Keratinocyte (primary cell): ENCODE results near the gene MED23. TPM values are rescaled to one million over a fixed set of nuclear protein-coding genes. Genes with fewer than 3 reads are reported as not detected.

Source experiments
- DNase-seq: peaks from one replicate; pipeline ENCODE4 v3.0.0-alpha.2; 2011; ENCODE audit warnings: low read depth, missing footprints, low spot score
- FAIRE-seq: peaks from 2 replicates; lab custom pipeline; 2011; peaks lifted over from hg19 to GRCh38; lab: Jason Lieb, UNC
- H2AFZ ChIP-seq: 2 replicates; pipeline ENCODE4 v1.6.0; 2012; ENCODE audit warnings: low read length, control low read depth, inconsistent platforms; ENCODE audit not compliant: control insufficient read depth
- H3K27ac ChIP-seq: 2 replicates; pipeline ENCODE4 v1.5.1; 2011; ENCODE audit warnings: low read length; ENCODE audit not compliant: control insufficient read depth, insufficient read depth
- H3K27me3 ChIP-seq: 3 replicates; pipeline ENCODE4 v1.6.0; 2011; ENCODE audit warnings: low read length; ENCODE audit not compliant: control insufficient read depth, insufficient read depth; ENCODE audit errors: extremely low read depth
- H3K36me3 ChIP-seq, 2 experiments: 2 replicates in 1 of 2; 3 replicates in 1 of 2; pipeline ENCODE4 v1.5.1; 2011; ENCODE audit warnings: low read length in 2 of 2, mild to moderate bottlenecking in 1 of 2; ENCODE audit not compliant: control insufficient read depth in 2 of 2, insufficient read depth in 2 of 2; ENCODE audit errors: extremely low read depth in 1 of 2
- H3K4me1 ChIP-seq: 3 replicates; pipeline ENCODE4 v1.5.1; 2011; ENCODE audit warnings: low read length; ENCODE audit not compliant: control insufficient read depth, insufficient read depth; ENCODE audit errors: extremely low read depth
- H3K4me2 ChIP-seq: 3 replicates; pipeline ENCODE4 v1.6.0; 2011; ENCODE audit warnings: low read depth, low read length; ENCODE audit not compliant: control insufficient read depth, insufficient read depth; ENCODE audit errors: extremely low read depth
- H3K4me3 ChIP-seq, 3 experiments: fragments of 200-600 bp in 1 of 3; sonication (generic) in 1 of 3; 2 replicates in 2 of 3; 3 replicates in 1 of 3; pipeline ENCODE4 v1.5.1; 2011 to 2016; ENCODE audit warnings: low read length in 3 of 3, mild to moderate bottlenecking in 3 of 3, control low read depth in 2 of 3, inconsistent platforms in 1 of 3, low read depth in 1 of 3, mixed read lengths in 1 of 3, mixed run types in 1 of 3, moderate library complexity in 1 of 3; ENCODE audit not compliant: control insufficient read depth in 2 of 3, insufficient read depth in 2 of 3; ENCODE audit errors: extremely low read depth in 1 of 3
- H3K79me2 ChIP-seq: 2 replicates; pipeline ENCODE4 v1.6.0; 2012; ENCODE audit warnings: low read length; ENCODE audit not compliant: control insufficient read depth, insufficient read depth
- H3K9ac ChIP-seq: 3 replicates; pipeline ENCODE4 v1.6.0; 2011; ENCODE audit warnings: low read length; ENCODE audit not compliant: control insufficient read depth, insufficient read depth; ENCODE audit errors: extremely low read depth
- H3K9me1 ChIP-seq: 3 replicates; pipeline ENCODE4 v1.6.0; 2011; ENCODE audit warnings: low read length; ENCODE audit not compliant: control insufficient read depth, insufficient read depth; ENCODE audit errors: extremely low read depth
- H3K9me3 ChIP-seq: 2 replicates; pipeline ENCODE4 v1.5.1; 2012; ENCODE audit warnings: low read depth, low read length; ENCODE audit not compliant: control insufficient read depth
- H4K20me1 ChIP-seq: 3 replicates; pipeline ENCODE4 v1.6.0; 2011; ENCODE audit warnings: low read length; ENCODE audit not compliant: control insufficient read depth, insufficient read depth; ENCODE audit errors: extremely low read depth
- EZH2 ChIP-seq: IDR thresholded peaks from one replicate; pipeline ENCODE4 v1.6.1; 2012; ENCODE audit warnings: inconsistent platforms, mild to moderate bottlenecking, low read length, moderate library complexity
- dilution Hi-C: fragments of 300-500 bp; cut with MboI; formaldehyde crosslinking; loops from one replicate; pipeline ENCODE4 v1.7.0; 2020; ENCODE audit warnings: low sequenced_read_pairs; ENCODE audit not compliant: extremely low pct_ligation_motif_present
- polyA plus RNA-seq, 5 experiments: library from polyadenylated mRNA; depleted of rRNA in 3 of 5; stranded (reverse) in 3 of 5; stranded (forward) in 1 of 5; unstranded in 1 of 5; fragments of >200 nt; gene quantifications; 1 replicate in 1 of 5; 2 replicates in 3 of 5; 3 replicates in 1 of 5; pipeline versions ENCODE4 v1.2.1 to v1.2.3, GENCODE V29; 2011 to 2012; ENCODE audit warnings: missing spikeins in 2 of 5, low read depth in 1 of 5, low replicate concordance in 1 of 5
- TF ChIP-seq, protein P1 (sequence below), 3 experiments: IDR thresholded peaks in 1 of 3; conservative IDR thresholded peaks in 1 of 3; optimal IDR thresholded peaks in 1 of 3; 2 replicates in 2 of 3; 3 replicates in 1 of 3; pipeline versions ENCODE3 to v1.5.1; 2011; ENCODE audit warnings: low read length in 3 of 3, mild to moderate bottlenecking in 3 of 3, moderate library complexity in 2 of 3, control low read depth in 1 of 3, inconsistent platforms in 1 of 3; ENCODE audit not compliant: insufficient read depth in 2 of 3; ENCODE audit errors: extremely low read depth in 1 of 3

The MED23 gene
- polyA plus RNA-seq, 1 donor (not counting 4 experiments of a cell fraction or from before 2014, with no cell fraction given): 24.9 TPM

DNA sequence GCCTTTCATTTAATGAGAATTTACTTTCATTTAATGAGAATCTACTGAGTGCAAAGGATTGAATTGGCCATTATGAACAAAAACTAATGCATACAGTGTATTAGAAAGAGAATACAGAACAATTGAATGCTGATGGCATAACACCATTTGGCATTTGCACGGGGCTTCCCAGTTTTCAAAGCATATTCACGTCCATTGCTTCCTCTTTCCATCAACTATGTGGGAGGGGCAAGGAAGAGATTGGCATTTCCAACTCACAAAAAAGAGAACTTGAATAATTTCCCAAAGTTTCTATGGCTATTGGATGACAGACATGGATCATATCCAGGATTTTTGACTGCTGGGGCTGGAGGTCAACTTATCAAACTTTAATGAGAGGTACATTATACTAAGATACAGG lies 78.2 kb downstream of the MED23 start:
- dilution Hi-C loops: no loop called here
- H3K36me3 ChIP-seq: no peaks in the 10 kb centered on the region
- no peak overlapping the region for H3K4me3 ChIP-seq
- no peak overlapping the region for H3K4me2 ChIP-seq
- H3K27me3 ChIP-seq: no peaks in the 10 kb centered on the region
- no peak overlapping the region for H3K27ac ChIP-seq
- no peaks in the 10 kb centered on the region for H4K20me1 ChIP-seq
- H3K4me1 ChIP-seq: no peaks in the 10 kb centered on the region
- H3K9me1 ChIP-seq: no peaks in the 10 kb centered on the region
- FAIRE-seq (no peak), DNase-seq (no peak)
- TF ChIP-seq, protein P1, sequence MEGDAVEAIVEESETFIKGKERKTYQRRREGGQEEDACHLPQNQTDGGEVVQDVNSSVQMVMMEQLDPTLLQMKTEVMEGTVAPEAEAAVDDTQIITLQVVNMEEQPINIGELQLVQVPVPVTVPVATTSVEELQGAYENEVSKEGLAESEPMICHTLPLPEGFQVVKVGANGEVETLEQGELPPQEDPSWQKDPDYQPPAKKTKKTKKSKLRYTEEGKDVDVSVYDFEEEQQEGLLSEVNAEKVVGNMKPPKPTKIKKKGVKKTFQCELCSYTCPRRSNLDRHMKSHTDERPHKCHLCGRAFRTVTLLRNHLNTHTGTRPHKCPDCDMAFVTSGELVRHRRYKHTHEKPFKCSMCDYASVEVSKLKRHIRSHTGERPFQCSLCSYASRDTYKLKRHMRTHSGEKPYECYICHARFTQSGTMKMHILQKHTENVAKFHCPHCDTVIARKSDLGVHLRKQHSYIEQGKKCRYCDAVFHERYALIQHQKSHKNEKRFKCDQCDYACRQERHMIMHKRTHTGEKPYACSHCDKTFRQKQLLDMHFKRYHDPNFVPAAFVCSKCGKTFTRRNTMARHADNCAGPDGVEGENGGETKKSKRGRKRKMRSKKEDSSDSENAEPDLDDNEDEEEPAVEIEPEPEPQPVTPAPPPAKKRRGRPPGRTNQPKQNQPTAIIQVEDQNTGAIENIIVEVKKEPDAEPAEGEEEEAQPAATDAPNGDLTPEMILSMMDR (optimal IDR thresholded peaks at IDR 0.05 in 1 of 3, IDR thresholded peaks at IDR 0.05 in 1 of 3, conservative IDR thresholded peaks at IDR 0.05 in 1 of 3; ENCODE audit: extremely low read depth in 1 of 3, insufficient read depth in 2 of 3, low read length in 3 of 3): no peak
- no peak for TF ChIP-seq EZH2
- no peaks in the 10 kb centered on the region for H3K79me2 ChIP-seq
- H3K9ac ChIP-seq: no peak overlapping the region
- H2AFZ ChIP-seq: no peak overlapping the region
- no peaks in the 10 kb centered on the region for H3K9me3 ChIP-seq

DNA sequence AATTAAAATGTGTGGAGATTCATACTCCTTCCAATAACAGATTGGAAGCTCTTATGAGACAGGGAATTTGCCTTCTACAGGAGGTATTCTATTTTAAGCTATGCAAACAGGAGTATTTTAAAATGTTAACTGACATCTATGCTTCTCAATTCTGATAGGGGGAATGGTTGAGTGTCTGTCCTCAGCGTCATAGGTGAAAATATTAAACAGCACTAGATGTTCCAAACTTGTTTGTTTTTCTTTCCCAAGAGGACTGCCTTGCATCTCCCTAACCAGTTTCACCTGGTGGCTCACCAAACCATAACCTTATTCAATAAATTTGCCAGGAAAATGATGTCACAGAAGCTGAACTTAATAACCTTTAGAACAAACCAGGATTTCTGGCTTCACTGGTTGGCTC lies 79.6 kb downstream of the MED23 start:
- H3K4me2 ChIP-seq: no peak overlapping the region
- no peaks in the 10 kb centered on the region for H3K36me3 ChIP-seq
- no peak overlapping the region for H3K27ac ChIP-seq
- H3K27me3 ChIP-seq: no peaks in the 10 kb centered on the region
- FAIRE-seq (no peak), DNase-seq (no peak)
- H3K4me1 ChIP-seq: no peaks in the 10 kb centered on the region
- no peak for TF ChIP-seq EZH2
- TF ChIP-seq, protein P1 (optimal IDR thresholded peaks at IDR 0.05 in 1 of 3, IDR thresholded peaks at IDR 0.05 in 1 of 3, conservative IDR thresholded peaks at IDR 0.05 in 1 of 3; ENCODE audit: extremely low read depth in 1 of 3, insufficient read depth in 2 of 3, low read length in 3 of 3): no peak
- no peak overlapping the region for H3K4me3 ChIP-seq
- no peaks in the 10 kb centered on the region for H3K79me2 ChIP-seq
- H3K9ac ChIP-seq: no peak overlapping the region
- H3K9me1 ChIP-seq: no peaks in the 10 kb centered on the region
- H3K9me3 ChIP-seq: no peaks in the 10 kb centered on the region
- no peak overlapping the region for H2AFZ ChIP-seq
- dilution Hi-C loops: no loop called here
- H4K20me1 ChIP-seq: no peaks in the 10 kb centered on the region
